ENCODE data around the gene C1QTNF9. TPM values are rescaled to one million over a fixed set of nuclear protein-coding genes. Genes with fewer than 3 reads are reported as not detected.

Gene C1QTNF9
- total and polyA plus RNA-seq, 4 donors, result 0.10 to 0.25 (median 0.19) TPM; not detected in 1

DNA sequence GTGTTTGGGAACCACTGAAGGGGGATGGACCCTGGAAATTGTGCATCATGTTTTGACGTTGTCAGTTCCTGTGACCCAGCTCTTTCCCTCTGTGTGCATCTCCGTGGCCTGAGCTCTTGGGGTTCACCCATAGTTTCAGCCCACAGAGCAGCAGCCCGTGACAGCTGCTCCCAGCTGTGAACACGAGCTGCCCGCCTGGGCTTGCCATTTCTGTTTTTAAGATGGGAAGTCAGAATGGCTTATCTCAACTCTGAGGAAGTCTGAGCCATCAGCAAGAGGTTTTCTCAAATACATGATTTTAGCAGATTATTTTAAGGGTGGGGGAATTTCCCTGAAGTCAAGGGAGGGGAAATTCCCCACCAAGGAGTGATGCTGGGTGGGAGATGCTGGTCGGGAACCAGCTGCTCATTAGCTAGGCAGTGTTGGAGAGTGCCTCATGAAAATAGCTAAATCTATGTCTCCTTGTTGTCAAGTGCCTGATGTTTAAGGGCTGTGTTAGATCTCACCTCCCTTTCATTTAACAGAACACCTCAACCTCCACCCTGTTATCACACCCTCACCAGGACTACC is 34.8 kb upstream of the C1QTNF9 start:
- WGBS, result 63% methylated on average over 6 of the region's 6 CpGs
- no peak overlapping the region for H3K9ac ChIP-seq (ENCODE audit: low read depth in 1 of 2, low read length in 2 of 2)
- H3K27ac ChIP-seq (ENCODE audit: low read depth in 1 of 2, low read length in 2 of 2), result peak overlapping the region in 1 of 2 donors; percentile 36
- peaks cover 13 to 26% (median 18%) of the 10 kb centered on the region in 4 donors for H3K4me1 ChIP-seq (ENCODE audit: control insufficient read depth in 4 of 4, insufficient read depth in 4 of 4, low read length in 3 of 4)
- DNase-seq (ENCODE audit: low spot score), result no peak
- H3K4me3 ChIP-seq (ENCODE audit: low read depth in 1 of 3, low read length in 3 of 3), result no peak overlapping the region
- peaks cover 0 to 2% (median 0%) of the 10 kb centered on the region in 4 donors for H3K36me3 ChIP-seq (ENCODE audit: control insufficient read depth in 4 of 4, insufficient read depth in 3 of 4, low read depth in 1 of 4, low read length in 3 of 4)
- TF ChIP-seq JUND (IDR thresholded peaks at IDR 0.05) (no peak), HNF4A (conservative IDR thresholded peaks at IDR 0.05) (no peak), SP1 (IDR thresholded peaks at IDR 0.05) (no peak), YY1 (IDR thresholded peaks at IDR 0.05) (no peak), FOXA1 (IDR thresholded peaks at IDR 0.05) (no peak), GABPA (IDR thresholded peaks at IDR 0.05 in 1 of 2, conservative IDR thresholded peaks at IDR 0.05 in 1 of 2) (no peak)
- TF ChIP-seq, protein P1, sequence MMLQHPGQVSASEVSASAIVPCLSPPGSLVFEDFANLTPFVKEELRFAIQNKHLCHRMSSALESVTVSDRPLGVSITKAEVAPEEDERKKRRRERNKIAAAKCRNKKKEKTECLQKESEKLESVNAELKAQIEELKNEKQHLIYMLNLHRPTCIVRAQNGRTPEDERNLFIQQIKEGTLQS (IDR thresholded peaks at IDR 0.05), result no peak
- TF ChIP-seq, protein P2, sequence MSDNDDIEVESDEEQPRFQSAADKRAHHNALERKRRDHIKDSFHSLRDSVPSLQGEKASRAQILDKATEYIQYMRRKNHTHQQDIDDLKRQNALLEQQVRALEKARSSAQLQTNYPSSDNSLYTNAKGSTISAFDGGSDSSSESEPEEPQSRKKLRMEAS (IDR thresholded peaks at IDR 0.05), result no peak
- TF ChIP-seq, protein P3, sequence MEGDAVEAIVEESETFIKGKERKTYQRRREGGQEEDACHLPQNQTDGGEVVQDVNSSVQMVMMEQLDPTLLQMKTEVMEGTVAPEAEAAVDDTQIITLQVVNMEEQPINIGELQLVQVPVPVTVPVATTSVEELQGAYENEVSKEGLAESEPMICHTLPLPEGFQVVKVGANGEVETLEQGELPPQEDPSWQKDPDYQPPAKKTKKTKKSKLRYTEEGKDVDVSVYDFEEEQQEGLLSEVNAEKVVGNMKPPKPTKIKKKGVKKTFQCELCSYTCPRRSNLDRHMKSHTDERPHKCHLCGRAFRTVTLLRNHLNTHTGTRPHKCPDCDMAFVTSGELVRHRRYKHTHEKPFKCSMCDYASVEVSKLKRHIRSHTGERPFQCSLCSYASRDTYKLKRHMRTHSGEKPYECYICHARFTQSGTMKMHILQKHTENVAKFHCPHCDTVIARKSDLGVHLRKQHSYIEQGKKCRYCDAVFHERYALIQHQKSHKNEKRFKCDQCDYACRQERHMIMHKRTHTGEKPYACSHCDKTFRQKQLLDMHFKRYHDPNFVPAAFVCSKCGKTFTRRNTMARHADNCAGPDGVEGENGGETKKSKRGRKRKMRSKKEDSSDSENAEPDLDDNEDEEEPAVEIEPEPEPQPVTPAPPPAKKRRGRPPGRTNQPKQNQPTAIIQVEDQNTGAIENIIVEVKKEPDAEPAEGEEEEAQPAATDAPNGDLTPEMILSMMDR (IDR thresholded peaks at IDR 0.05; ENCODE audit: low read depth, low read length, missing input control), result no peak
- H3K27me3 ChIP-seq (ENCODE audit: control insufficient read depth in 4 of 4, insufficient read depth in 4 of 4, low read length in 3 of 4), result no peaks in the 10 kb centered on the region
- H3K9me3 ChIP-seq (ENCODE audit: control insufficient read depth in 4 of 4, low read length in 3 of 4), result no peaks in the 10 kb centered on the region

DNA sequence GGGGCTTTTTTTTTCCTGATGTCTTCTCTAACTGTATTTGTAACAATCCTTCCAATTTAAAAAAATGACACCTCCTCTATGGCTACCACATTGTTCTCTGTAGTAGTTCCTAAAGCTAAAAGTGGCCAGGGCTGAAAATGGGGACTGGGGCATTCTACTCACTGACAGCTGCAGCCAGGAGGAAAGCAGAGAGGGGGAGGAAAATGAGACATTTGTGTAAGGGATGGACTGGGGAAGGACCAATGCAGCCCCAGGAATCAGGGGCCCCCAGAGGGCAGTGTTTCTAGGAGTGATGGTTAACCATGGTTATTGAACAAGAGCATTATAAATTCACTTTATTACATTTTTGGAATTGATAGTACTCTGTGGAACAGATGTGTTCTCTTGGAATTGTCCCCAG is 34.3 kb upstream of the C1QTNF9 start:
- DNase-seq (ENCODE audit: low spot score), result no peak
- TF ChIP-seq, protein P4, sequence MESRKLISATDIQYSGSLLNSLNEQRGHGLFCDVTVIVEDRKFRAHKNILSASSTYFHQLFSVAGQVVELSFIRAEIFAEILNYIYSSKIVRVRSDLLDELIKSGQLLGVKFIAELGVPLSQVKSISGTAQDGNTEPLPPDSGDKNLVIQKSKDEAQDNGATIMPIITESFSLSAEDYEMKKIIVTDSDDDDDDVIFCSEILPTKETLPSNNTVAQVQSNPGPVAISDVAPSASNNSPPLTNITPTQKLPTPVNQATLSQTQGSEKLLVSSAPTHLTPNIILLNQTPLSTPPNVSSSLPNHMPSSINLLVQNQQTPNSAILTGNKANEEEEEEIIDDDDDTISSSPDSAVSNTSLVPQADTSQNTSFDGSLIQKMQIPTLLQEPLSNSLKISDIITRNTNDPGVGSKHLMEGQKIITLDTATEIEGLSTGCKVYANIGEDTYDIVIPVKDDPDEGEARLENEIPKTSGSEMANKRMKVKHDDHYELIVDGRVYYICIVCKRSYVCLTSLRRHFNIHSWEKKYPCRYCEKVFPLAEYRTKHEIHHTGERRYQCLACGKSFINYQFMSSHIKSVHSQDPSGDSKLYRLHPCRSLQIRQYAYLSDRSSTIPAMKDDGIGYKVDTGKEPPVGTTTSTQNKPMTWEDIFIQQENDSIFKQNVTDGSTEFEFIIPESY (IDR thresholded peaks at IDR 0.05), result no peak
- TF ChIP-seq, protein P1 (IDR thresholded peaks at IDR 0.05), result no peak
- TF ChIP-seq SP1 (IDR thresholded peaks at IDR 0.05), result no peak
- TF ChIP-seq, protein P3 (IDR thresholded peaks at IDR 0.05; ENCODE audit: low read depth, low read length, missing input control), result no peak
- no peak for TF ChIP-seq NR2F2 (IDR thresholded peaks at IDR 0.05)
- no peak for TF ChIP-seq YY1 (IDR thresholded peaks at IDR 0.05)
- TF ChIP-seq EGR1 (IDR thresholded peaks at IDR 0.05; ENCODE audit: low read depth in 2 of 2), result no peak
- TF ChIP-seq, protein P5, sequence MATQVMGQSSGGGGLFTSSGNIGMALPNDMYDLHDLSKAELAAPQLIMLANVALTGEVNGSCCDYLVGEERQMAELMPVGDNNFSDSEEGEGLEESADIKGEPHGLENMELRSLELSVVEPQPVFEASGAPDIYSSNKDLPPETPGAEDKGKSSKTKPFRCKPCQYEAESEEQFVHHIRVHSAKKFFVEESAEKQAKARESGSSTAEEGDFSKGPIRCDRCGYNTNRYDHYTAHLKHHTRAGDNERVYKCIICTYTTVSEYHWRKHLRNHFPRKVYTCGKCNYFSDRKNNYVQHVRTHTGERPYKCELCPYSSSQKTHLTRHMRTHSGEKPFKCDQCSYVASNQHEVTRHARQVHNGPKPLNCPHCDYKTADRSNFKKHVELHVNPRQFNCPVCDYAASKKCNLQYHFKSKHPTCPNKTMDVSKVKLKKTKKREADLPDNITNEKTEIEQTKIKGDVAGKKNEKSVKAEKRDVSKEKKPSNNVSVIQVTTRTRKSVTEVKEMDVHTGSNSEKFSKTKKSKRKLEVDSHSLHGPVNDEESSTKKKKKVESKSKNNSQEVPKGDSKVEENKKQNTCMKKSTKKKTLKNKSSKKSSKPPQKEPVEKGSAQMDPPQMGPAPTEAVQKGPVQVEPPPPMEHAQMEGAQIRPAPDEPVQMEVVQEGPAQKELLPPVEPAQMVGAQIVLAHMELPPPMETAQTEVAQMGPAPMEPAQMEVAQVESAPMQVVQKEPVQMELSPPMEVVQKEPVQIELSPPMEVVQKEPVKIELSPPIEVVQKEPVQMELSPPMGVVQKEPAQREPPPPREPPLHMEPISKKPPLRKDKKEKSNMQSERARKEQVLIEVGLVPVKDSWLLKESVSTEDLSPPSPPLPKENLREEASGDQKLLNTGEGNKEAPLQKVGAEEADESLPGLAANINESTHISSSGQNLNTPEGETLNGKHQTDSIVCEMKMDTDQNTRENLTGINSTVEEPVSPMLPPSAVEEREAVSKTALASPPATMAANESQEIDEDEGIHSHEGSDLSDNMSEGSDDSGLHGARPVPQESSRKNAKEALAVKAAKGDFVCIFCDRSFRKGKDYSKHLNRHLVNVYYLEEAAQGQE (IDR thresholded peaks at IDR 0.05), result no peak
- TF ChIP-seq FOXA1 (IDR thresholded peaks at IDR 0.05), result no peak
- H3K9ac ChIP-seq (ENCODE audit: low read depth in 1 of 2, low read length in 2 of 2), result no peak overlapping the region
- peaks cover 13 to 22% (median 17%) of the 10 kb centered on the region in 4 donors for H3K4me1 ChIP-seq (ENCODE audit: control insufficient read depth in 4 of 4, insufficient read depth in 4 of 4, low read length in 3 of 4)
- no peaks in the 10 kb centered on the region for H3K9me3 ChIP-seq (ENCODE audit: control insufficient read depth in 4 of 4, low read length in 3 of 4)
- no peaks in the 10 kb centered on the region for H3K27me3 ChIP-seq (ENCODE audit: control insufficient read depth in 4 of 4, insufficient read depth in 4 of 4, low read length in 3 of 4)
- no peak overlapping the region for H3K27ac ChIP-seq (ENCODE audit: low read depth in 1 of 2, low read length in 2 of 2)
- peaks cover 0 to 2% (median 0%) of the 10 kb centered on the region in 4 donors for H3K36me3 ChIP-seq (ENCODE audit: control insufficient read depth in 4 of 4, insufficient read depth in 3 of 4, low read depth in 1 of 4, low read length in 3 of 4)
- H3K4me3 ChIP-seq (ENCODE audit: low read depth in 1 of 3, low read length in 3 of 3), result no peak overlapping the region

All from liver (tissue), 9 donors.